ENCODE measurements around the gene GALNS. TPM values are rescaled to one million over a fixed set of nuclear protein-coding genes. Genes with fewer than 3 reads are reported as not detected.
"Not testable (repeated sequence)": the region's sequence is repeated elsewhere in the genome, so short reads cannot be mapped to it uniquely, and the experiment has no call there.

The GALNS gene
- total RNA-seq, 1 experiment from 2014 or later, result 20.8 TPM

DNA sequence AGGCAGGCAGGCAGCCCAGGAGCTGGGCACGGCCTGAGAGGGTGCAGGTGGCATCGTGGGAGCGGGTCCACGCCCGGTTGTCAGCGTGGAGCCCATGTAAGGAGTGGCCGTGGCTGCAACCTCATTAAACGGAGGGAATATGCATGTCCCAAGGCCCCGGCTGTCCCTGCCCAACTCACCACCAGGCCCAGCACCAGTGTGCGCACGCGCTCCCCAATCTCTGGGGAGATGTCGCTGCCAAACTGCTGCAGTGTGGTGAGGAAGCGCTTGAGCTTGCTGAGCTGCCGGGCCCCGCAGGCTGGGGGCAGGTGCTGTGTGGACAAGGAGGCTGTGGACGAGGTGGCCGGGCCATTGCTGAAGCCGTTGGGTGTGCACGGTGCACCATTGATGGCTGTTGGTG is 35.3 kb upstream of the GALNS start:
- no peak for DNase-seq (ENCODE audit: low read depth)
- in situ Hi-C loops (cut with HindIII; ENCODE audit: low pct_unique_long_range_greater_than_20kb, low sequenced_read_pairs), result no loop called here

DNA sequence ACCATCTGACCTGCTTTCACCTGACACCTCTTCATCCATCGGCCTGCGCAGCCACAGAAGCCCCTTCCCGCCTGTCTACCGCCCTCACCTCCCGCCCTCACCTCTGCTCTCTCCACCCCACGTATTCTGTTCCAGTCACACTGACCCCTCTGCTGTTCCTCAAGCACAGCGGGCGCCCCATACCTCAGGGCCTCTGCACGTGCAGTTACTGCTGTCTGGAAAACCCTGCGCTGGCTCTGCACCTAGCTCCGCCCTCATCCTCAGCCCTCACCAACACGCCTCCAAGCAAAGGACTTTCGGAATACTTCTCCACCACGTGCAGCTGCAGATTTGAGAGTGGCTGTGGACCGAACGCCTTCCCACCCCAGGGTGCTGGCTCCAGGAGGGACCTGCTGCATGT is 34.3 kb upstream of the GALNS start:
- no peak for DNase-seq (ENCODE audit: low read depth)
- in situ Hi-C loops (cut with HindIII; ENCODE audit: low pct_unique_long_range_greater_than_20kb, low sequenced_read_pairs), result no loop called here

GRCh38 chr16:88889702-88890352 is 33.1 kb upstream of the GALNS start:
- DNase-seq (ENCODE audit: low read depth); in situ Hi-C loops (cut with HindIII; ENCODE audit: low pct_unique_long_range_greater_than_20kb, low sequenced_read_pairs): not testable (repeated sequence)

GRCh38 chr16:88888461-88889387 is 32.0 kb upstream of the GALNS start:
- no peak for DNase-seq (ENCODE audit: low read depth)
- in situ Hi-C loops (cut with HindIII; ENCODE audit: low pct_unique_long_range_greater_than_20kb, low sequenced_read_pairs), result no loop called here

DNA sequence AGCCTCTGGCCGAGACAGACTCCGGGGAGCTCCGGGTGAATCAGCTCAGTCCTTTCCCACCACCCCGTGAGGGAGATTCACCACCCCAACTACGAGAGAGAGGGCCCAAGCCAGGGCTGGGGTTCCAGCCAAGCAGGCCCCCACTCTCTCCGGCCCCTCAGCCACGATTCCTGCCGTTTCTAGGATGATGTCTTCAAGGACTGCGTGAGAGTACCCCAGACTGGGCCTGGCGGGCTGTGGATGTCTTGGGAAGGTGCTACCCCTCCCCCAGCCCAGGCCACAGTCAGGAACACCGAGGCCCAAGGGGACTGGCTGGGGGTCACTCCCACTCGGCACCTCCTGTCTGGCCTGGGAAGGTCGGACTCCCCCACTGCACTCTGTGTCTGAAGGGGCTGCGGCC is 31.3 kb upstream of the GALNS start:
- DNase-seq (ENCODE audit: low read depth), result no peak
- in situ Hi-C loops (cut with HindIII; ENCODE audit: low pct_unique_long_range_greater_than_20kb, low sequenced_read_pairs), result no loop called here

DNA sequence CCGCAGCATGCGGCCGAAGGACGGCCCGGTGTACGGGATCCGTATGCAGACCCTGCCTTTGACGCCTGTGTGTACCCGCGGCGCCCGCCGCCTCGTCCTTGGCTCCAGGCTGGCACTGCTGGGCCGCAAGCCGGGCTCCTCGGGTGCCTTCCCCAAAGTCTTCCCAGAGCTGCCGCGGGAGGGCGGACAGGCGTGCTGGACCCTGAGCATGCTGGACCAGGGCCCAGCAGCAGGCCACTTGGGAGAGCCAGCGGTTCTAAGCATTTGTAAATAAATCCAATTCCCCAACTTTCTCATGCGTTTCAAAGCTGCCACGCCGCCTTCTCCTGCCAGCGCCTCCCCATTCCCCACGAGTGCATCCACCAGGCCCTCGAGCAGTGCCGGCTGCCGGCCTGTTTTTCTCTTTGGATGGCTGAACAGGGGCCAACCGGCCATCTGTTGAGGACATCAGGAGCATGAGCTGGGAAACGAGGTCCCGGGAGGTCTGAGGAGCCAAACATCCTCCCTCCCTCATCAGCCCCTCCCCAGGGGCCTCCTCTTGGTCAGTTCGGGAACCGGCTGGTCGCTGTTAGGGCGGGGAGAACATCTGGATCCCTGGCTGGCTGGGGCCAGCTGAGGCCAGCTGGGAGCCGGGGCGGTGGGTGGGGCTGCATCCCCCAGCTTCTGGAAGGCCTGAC is 30.2 kb upstream of the GALNS start:
- in situ Hi-C loops (cut with HindIII; ENCODE audit: low pct_unique_long_range_greater_than_20kb, low sequenced_read_pairs), result no loop called here
- no peak for DNase-seq (ENCODE audit: low read depth)

- no peak for DNase-seq (ENCODE audit: low read depth)
- in situ Hi-C loops (cut with HindIII; ENCODE audit: low pct_unique_long_range_greater_than_20kb, low sequenced_read_pairs), result no loop called here
These were observed 29.7 kb upstream of the GALNS start for GRCh38 chr16:88886420-88886844.

DNA sequence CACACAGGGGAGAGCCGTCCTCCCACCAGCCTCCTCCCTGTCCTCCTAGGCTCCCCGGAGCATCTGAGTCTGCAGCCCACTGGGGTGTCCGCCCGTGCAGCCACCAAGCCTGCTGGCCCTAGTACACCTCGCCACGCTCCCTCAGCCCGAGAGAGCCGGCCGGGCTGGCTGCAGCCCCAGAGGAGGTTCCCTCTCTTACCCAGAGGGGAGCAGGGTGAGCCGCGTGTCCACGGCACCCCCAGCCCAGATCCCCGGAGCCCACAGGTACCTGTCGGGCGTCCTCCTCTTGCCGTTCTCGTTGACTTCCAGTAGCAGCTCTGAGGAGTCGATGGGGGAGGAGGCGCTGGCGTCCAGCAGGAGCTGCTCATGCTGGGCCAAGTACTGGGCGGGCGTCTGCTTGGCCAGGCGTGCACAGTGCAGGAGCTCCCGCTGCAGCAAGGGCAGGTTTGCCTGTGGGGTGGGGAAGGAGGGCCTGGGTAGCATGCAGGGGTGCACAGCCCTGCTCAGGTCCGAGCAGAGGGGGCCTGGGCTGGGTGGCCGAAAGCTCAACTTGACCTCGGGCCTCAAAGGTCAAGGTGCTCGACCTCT is 29.0 kb upstream of the GALNS start:
- in situ Hi-C loops (cut with HindIII; ENCODE audit: low pct_unique_long_range_greater_than_20kb, low sequenced_read_pairs), result no loop called here
- no peak for DNase-seq (ENCODE audit: low read depth)

DNA sequence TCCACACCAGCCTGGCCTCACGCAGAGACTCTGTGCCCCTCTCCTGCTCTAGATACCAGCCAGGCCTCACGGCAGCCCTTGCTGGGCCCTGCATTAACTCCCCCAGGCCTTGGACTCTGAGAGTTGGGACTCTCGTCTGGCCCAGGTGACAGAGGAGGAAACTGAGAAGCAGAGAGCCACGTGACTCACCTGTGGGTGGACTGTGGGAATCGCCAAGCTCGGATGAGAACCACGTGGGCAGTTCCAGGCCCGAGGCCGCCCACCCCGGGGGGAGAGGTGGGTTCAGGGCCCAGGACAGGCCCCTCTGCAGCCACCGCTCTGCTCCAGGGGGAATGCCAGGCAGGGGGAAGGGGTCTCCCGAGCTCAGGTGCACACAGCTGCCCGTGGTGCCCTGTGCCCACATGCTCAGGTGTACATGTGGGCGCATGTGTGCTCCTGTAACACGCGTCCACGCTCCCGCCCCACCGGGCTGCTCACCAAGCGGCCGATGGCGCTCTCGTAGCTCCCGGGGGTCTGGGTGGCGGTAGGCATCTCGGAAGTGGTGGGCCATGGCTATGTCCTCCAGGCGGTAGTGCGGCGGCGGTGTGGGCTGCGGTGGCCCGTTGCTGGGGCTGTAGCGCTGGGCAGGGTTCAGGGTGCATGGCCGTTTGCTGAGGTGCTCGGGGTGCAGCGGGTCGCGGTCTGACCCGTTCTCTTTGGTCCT is 28.0 kb upstream of the GALNS start:
- DNase-seq (ENCODE audit: low read depth), result no peak
- in situ Hi-C loops (cut with HindIII; ENCODE audit: low pct_unique_long_range_greater_than_20kb, low sequenced_read_pairs), result no loop called here

GRCh38 chr16:88883946-88884345 is 27.2 kb upstream of the GALNS start:
- in situ Hi-C loops (cut with HindIII; ENCODE audit: low pct_unique_long_range_greater_than_20kb, low sequenced_read_pairs), result no loop called here

DNA sequence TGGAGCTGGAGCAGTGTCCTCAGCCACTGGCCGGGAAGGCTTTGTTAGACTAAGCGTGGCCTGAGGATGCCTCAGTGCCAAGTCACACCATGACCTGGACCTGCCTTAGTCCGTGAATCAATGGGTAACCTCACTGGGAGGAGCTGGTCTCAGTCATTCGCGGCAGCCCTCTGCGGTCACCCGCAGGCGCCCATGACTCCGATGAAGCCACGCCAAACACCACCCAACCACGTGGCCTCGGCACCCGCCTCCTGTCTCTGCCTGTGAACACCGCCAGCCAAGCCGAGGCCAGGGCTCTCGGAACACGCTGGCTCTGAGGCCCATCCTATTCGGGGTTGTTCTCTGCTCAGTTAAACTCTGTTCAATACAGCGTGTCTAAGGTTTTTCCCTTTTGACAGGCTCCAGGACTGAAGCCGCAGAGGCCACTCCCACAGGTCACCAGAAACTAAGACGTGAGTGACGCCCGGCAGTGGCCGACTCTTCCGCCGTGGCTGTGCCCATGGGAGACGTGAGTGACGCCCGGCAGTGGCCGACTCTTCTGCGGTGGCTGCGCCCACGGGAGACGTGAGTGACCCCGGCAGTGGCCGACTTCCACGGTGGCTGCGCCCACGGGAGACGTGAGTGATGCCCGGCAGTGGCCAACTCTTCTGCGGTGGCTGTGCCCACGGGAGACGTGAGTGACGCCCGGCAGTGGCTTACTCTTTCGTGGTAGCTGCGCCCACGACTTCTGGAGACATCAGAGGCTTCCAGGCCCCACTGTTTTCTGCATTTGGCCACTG is 26.6 kb upstream of the GALNS start:
- DNase-seq (ENCODE audit: low read depth), result peak; percentile 94
- in situ Hi-C loops (cut with HindIII; ENCODE audit: low pct_unique_long_range_greater_than_20kb, low sequenced_read_pairs), result no loop called here

More at GRCh38 chr16:88883946-88884345, 27.2 kb upstream of the GALNS start:
- DNase-seq (ENCODE audit: low read depth), result no peak

DNA sequence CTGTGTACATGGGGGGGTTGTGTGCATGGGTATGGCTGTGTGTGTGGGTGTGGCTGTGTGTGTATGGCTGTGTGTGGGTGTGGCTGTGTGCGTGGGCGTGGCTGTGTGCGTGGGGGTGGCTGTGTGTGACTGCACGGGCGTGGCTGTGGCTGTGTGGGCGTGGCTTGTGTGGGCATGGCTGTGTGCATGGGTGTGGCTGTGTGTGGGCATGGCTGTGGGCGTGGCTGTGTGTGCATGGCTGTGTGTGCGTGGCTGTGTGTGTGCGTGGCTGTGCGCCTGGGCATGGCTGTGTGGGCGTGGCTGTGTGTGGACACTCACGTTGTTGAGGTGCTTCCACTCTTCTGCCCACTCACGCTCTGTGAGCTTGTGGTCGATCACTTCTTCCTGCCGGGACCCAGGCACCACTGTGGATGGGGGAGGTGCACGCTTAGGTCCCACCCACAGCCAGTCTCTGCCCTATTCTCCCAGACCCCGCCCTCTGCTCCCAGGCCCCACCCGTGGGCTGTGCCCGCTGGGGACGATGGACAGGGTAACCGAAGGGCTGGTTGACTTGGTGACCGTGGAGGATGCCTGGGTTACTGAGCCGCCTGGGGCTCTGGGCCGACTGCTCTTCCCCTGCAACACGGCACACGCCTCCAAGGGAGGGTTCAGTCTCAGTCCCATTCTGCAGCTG is 25.7 kb upstream of the GALNS start:
- in situ Hi-C loops (cut with HindIII; ENCODE audit: low pct_unique_long_range_greater_than_20kb, low sequenced_read_pairs), result no loop called here
- DNase-seq (ENCODE audit: low read depth), result peak; percentile 85

DNA sequence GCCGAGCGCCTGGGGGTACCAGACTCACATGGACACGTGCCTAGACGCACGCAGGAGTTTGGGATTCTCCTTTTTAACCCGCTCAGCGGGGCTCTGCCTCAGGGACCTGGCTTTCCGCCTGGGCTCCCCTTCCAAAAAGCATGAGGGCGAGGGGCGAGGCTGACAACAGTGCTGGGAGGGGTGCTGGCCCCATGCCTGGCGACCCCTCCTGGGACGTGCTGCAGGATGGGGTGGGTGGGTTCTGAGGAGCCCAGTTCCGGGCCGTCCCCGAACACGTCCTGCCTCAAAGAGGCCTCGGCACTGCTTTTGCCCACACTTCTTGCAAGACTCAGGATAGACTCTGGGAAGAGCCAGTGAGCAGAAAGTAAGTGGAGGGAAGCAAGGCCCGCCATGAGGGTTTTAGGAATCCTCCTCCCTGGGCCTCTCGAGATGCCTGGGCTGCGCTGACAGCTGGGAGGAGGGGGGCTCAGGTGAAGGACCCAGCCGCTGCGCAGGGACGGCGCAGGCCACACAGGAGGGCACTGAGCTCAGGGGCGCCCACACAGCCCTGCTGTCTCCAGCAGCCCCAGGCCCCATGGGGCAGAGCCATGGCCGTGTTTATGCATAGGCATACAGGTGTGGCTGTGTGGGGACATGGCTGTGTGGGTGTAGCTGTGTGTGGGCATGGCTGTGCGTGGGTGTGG is 25.1 kb upstream of the GALNS start:
- in situ Hi-C loops (cut with HindIII; ENCODE audit: low pct_unique_long_range_greater_than_20kb, low sequenced_read_pairs), result no loop called here

DNA sequence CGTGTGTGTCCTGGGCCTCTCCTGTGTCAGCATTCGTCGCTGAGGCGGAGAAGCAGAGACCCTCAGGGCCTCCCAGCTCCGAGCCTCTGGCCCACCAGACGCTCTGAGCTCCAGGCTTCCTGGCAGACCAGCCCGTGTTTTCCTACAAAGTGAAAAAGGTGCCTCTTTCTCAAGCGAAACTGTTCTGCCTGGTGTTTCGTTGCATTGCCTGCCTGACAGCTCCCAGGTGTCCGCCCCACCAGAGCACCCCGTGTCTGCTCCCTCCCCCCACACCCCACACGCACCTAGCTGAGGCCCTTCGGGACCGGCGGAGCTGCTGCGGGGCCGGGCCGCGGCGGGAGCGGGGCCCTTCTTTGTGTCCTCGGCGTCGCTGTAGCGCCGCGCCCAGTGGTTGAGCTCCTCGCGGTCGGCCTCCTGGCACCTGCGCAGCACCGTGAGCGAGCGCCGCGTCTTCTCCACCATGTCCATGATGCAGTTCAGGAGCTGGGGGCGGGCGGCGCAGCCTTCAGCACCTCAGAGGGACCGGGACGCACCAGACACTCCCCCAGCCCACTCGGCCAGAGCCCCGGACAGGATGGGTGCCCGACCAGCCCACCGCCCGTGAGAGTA is 24.4 kb upstream of the GALNS start:
- in situ Hi-C loops (cut with HindIII; ENCODE audit: low pct_unique_long_range_greater_than_20kb, low sequenced_read_pairs), result no loop called here
- DNase-seq (ENCODE audit: low read depth), result no peak

More for the DNA sequence above, 25.1 kb upstream of the GALNS start:
- DNase-seq (ENCODE audit: low read depth), result no peak

GRCh38 chr16:88880226-88881006 is 23.7 kb upstream of the GALNS start:
- in situ Hi-C loops (cut with HindIII; ENCODE audit: low pct_unique_long_range_greater_than_20kb, low sequenced_read_pairs), result no loop called here
- no peak for DNase-seq (ENCODE audit: low read depth)

GRCh38 chr16:88879788-88880055 is 23.0 kb upstream of the GALNS start:
- in situ Hi-C loops (cut with HindIII; ENCODE audit: low pct_unique_long_range_greater_than_20kb, low sequenced_read_pairs), result no loop called here
- no peak for DNase-seq (ENCODE audit: low read depth)
